ENCODE data around the gene BABAM2. TPM values are rescaled to one million over a fixed set of nuclear protein-coding genes. Genes with fewer than 3 reads are reported as not detected.

BABAM2 gene
- total and polyA plus RNA-seq, 10 of the 15 experiments (the other 5 are each of a cell fraction or from before 2014, with no cell fraction given): 30.7 to 59.9 (median 44.5) TPM

- no peak for TF ChIP-seq REST (IDR thresholded peaks at IDR 0.05; ENCODE audit: low read depth, low read length)
- no peak for TF ChIP-seq TCF7 (IDR thresholded peaks at IDR 0.05; ENCODE audit: borderline replicate concordance)
- TF ChIP-seq FOS (IDR thresholded peaks at IDR 0.05; ENCODE audit: borderline replicate concordance, extremely low read depth, insufficient read length): no peak
- TF ChIP-seq IRF4 (IDR thresholded peaks at IDR 0.05; ENCODE audit: low read depth, low read length): no peak
- TF ChIP-seq RFX5 (IDR thresholded peaks at IDR 0.05; ENCODE audit: low read depth, low read length): no peak
- no peak for TF ChIP-seq RAD21 (IDR thresholded peaks at IDR 0.05; ENCODE audit: insufficient read depth, low read depth, low read length)
- no peak for TF ChIP-seq RB1 (IDR thresholded peaks at IDR 0.05; ENCODE audit: borderline replicate concordance)
Observed at GRCh38 chr2:28067602-28068001, 177.1 kb downstream of the BABAM2 start (continued).

GRCh38 chr2:28068088-28068487 is 177.6 kb downstream of the BABAM2 start:
- no peaks in the 10 kb centered on the region for H4K20me1 ChIP-seq (ENCODE audit: control insufficient read depth, insufficient read depth)
- no peak overlapping the region for H3K4me3 ChIP-seq
- H3K36me3 ChIP-seq (ENCODE audit: control insufficient read depth in 2 of 2, insufficient read depth in 2 of 2, low read length in 1 of 2): no peaks in the 10 kb centered on the region
- H3K27me3 ChIP-seq (replicated peaks in 1 of 2; ENCODE audit: control insufficient read depth in 2 of 2, insufficient read depth in 2 of 2, low read length in 1 of 2): no peaks in the 10 kb centered on the region
- ATAC-seq (no peak), DNase-seq (ENCODE audit: low read depth, low spot score) (no peak), FAIRE-seq (no peak)
- no peak for TF ChIP-seq E4F1 (IDR thresholded peaks at IDR 0.05; ENCODE audit: borderline replicate concordance, partially characterized antibody)
- TF ChIP-seq RUNX3 (IDR thresholded peaks at IDR 0.05; ENCODE audit: low read length): no peak
- no peak for TF ChIP-seq NBN (IDR thresholded peaks at IDR 0.05)
- no peak for TF ChIP-seq ZNF207 (IDR thresholded peaks at IDR 0.05; ENCODE audit: borderline replicate concordance)
- no peak for TF ChIP-seq GATAD2B (conservative IDR thresholded peaks at IDR 0.05; ENCODE audit: low read depth)
- TF ChIP-seq STAT3 (IDR thresholded peaks at IDR 0.05; ENCODE audit: low read depth, low read length): no peak
- TF ChIP-seq CHD2 (IDR thresholded peaks at IDR 0.05; ENCODE audit: borderline replicate concordance, low read depth, low read length): no peak
- TF ChIP-seq HDAC2 (IDR thresholded peaks at IDR 0.05): no peak
- no peak for TF ChIP-seq SUZ12 (IDR thresholded peaks at IDR 0.05; ENCODE audit: unreplicated experiment)
- TF ChIP-seq TBL1XR1 (IDR thresholded peaks at IDR 0.05; ENCODE audit: low read depth, low read length): no peak
- ChIA-PET POLR2A (no interaction called here), SMC1A (ENCODE audit: uncharacterized antibody, unreplicated experiment) (interaction anchor here (0.8 to 1.4 kb wide), 2 partner anchors 21 to 29 kb away, joined by 3 read pairs; no protein-coding TSS in a partner anchor), RAD21 (ENCODE audit: unreplicated experiment) (no interaction called here), CTCF (no interaction called here)
- no peak overlapping the region for H2AFZ ChIP-seq (ENCODE audit: control insufficient read depth, low read depth, low read length)
- WGBS (ENCODE audit: insufficient coverage, insufficient replicate concordance, low lambda C conversion rate, missing lambda C conversion rate): 83% methylated on average over 2 of the region's 2 CpGs
- no peaks in the 10 kb centered on the region for H3K9me3 ChIP-seq (replicated peaks; ENCODE audit: control insufficient read depth, insufficient read depth, low read length)
- H3K4me1 ChIP-seq (ENCODE audit: control insufficient read depth, insufficient read depth, low read length): no peaks in the 10 kb centered on the region
- intact Hi-C loops (cut with micrococcal nuclease; ENCODE audit: unreplicated experiment) (no loop called here), in situ Hi-C loops (cut with MboI) (no loop called here)
- no peak overlapping the region for H3K9ac ChIP-seq (ENCODE audit: control insufficient read depth, insufficient read depth, low read length)
- H3K79me2 ChIP-seq (ENCODE audit: control insufficient read depth, insufficient read depth, low read length): no peaks in the 10 kb centered on the region
- no TSS peak for BruUV-seq (replicated peaks)
- no peak overlapping the region for H3K27ac ChIP-seq (ENCODE audit: control insufficient read depth, insufficient read depth)
- no peak overlapping the region for H3K4me2 ChIP-seq (ENCODE audit: control insufficient read depth, insufficient read depth)
